Naive B cell (primary cell): Measurements from ENCODE around the gene ARMH1. TPM values are rescaled to one million over a fixed set of nuclear protein-coding genes. Genes with fewer than 3 reads are reported as not detected.

Experiments used
- ATAC-seq, 2 donors: fragments of 150-1000 bp; cut with Tn5 transposase; 2 replicates each; pipeline ENCODE4 v1.10.0; 2021; ENCODE audit warnings: low read depth in 2 of 2, mild to moderate bottlenecking in 2 of 2, moderate library complexity in 2 of 2
- DNase-seq: peaks from one replicate; pipeline ENCODE4 v3.0.0; 2022
- H3K27ac Mint-ChIP-seq, 6 donors: one replicate each; pipeline ENCODE4 v1.8.0; 2020 to 2022; ENCODE audit warnings: mild to moderate bottlenecking in 6 of 6, mixed read lengths in 6 of 6, moderate library complexity in 5 of 6, inconsistent platforms in 2 of 6
- H3K27me3 Mint-ChIP-seq, 3 donors: one replicate each; pipeline ENCODE4 v1.8.0; 2021 to 2022; ENCODE audit warnings: mixed read lengths in 3 of 3, mild to moderate bottlenecking in 1 of 3
- H3K36me3 Mint-ChIP-seq, 2 donors: one replicate each; pipeline ENCODE4 v1.8.0; 2020 to 2022; ENCODE audit warnings: mixed read lengths in 2 of 2, inconsistent platforms in 1 of 2, mild to moderate bottlenecking in 1 of 2
- H3K4me1 Mint-ChIP-seq, 3 donors: one replicate each; pipeline ENCODE4 v1.8.0; 2020 to 2022; ENCODE audit warnings: mixed read lengths in 3 of 3, inconsistent platforms in 1 of 3, mild to moderate bottlenecking in 1 of 3, moderate library complexity in 1 of 3
- H3K4me3 Mint-ChIP-seq, 8 donors: one replicate each; pipeline ENCODE4 v1.8.0; 2020 to 2022; ENCODE audit warnings: mild to moderate bottlenecking in 8 of 8, mixed read lengths in 8 of 8, moderate library complexity in 8 of 8, inconsistent platforms in 2 of 8
- H3K9me3 Mint-ChIP-seq, 7 donors: one replicate each; pipeline ENCODE4 v1.8.0; 2020 to 2022; ENCODE audit warnings: mixed read lengths in 7 of 7, mild to moderate bottlenecking in 5 of 7, inconsistent platforms in 2 of 7, moderate library complexity in 1 of 7
- polyA plus RNA-seq, 6 donors: library from polyadenylated mRNA; unstranded; fragments of 300-500 nt; fragmentation: Illumina TruSeq; gene quantifications; one replicate each; pipeline ENCODE4 v1.2.3, GENCODE V29; 2021; ENCODE audit warnings: low read depth in 6 of 6

Gene ARMH1
- polyA plus RNA-seq, 6 donors from 2014 or later, result 14.0 to 28.1 (median 18.6) TPM

- no peak overlapping the region for H3K4me3 Mint-ChIP-seq
- DNase-seq (no peak), ATAC-seq (no peak)
- H3K36me3 Mint-ChIP-seq, result peaks cover 0 to 14% of the 10 kb centered on the region in 2 donors
- H3K27me3 Mint-ChIP-seq, result no peaks in the 10 kb centered on the region
- H3K4me1 Mint-ChIP-seq, result peaks cover 0 to 4% (median 0%) of the 10 kb centered on the region in 3 donors
- H3K9me3 Mint-ChIP-seq, result no peaks in the 10 kb centered on the region
- no peak overlapping the region for H3K27ac Mint-ChIP-seq
Measured at GRCh38 chr1:44649788-44650158, 24.7 kb upstream of the ARMH1 start.

- H3K27me3 Mint-ChIP-seq, result no peaks in the 10 kb centered on the region
- H3K27ac Mint-ChIP-seq, result peak overlapping the region in 2 of 6 donors; percentile 43 to 54
- DNase-seq (no peak), ATAC-seq (no peak)
- peaks cover 0 to 4% (median 0%) of the 10 kb centered on the region in 3 donors for H3K4me1 Mint-ChIP-seq
- H3K4me3 Mint-ChIP-seq, result no peak overlapping the region
- H3K9me3 Mint-ChIP-seq, result no peaks in the 10 kb centered on the region
- H3K36me3 Mint-ChIP-seq, result peaks cover 0 to 9% of the 10 kb centered on the region in 2 donors
Measured at GRCh38 chr1:44650159-44650831, 24.2 kb upstream of the ARMH1 start.

DNA sequence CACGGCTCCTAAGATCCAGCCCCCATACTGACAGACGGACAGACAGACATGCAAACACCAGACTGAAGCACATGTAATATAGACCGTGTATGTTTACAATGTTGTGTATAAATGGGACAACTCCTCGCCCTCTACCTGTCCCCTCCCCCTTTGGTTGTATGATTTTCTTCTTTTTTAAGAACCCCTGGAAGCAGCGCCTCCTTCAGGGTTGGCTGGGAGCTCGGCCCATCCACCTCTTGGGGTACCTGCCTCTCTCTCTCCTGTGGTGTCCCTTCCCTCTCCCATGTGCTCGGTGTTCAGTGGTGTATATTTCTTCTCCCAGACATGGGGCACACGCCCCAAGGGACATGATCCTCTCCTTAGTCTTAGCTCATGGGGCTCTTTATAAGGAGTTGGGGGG, 23.4 kb upstream of the ARMH1 start:
- no peak for ATAC-seq
- Mint-ChIP-seq H3K4me3 (no peak overlapping the region), H3K36me3 (peaks cover 0 to 9% of the 10 kb centered on the region in 2 donors), H3K9me3 (no peaks in the 10 kb centered on the region), H3K27me3 (no peaks in the 10 kb centered on the region), H3K4me1 (peaks cover 0 to 4% (median 3%) of the 10 kb centered on the region in 3 donors), H3K27ac (peak overlapping the region in 2 of 6 donors; percentile 23 to 82)
- no peak for DNase-seq

DNA sequence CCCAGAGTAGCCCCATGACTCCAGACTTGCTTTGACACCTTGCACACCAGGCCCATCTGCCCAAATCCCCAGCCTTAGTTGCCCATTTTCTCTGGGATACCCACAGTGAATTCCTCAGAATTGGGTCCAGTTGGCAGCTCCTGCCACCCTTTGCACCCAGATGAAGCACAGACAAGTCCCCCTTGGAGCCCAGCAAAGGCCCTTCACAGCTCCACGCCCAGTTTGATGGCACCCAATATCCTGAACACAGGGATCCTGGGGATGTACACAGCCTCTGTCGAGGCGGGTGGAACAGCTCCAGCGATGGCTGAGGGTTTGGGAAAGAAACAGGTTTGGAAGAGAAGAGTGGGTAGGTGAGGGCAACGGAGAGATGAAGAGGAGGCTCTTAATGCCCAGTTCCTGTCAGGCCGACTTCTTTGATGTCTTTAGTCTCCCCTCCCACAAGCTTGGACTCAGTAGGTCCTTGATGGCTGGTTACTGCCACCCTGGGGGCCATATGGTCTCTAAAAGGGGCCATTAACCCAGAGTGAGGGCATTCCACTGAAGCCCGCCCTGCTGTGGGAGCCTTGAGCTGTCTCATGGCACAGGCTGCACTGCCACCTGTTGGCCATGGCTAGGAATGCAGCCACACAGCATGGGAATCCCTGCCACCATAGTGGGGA, 21.9 kb upstream of the ARMH1 start:
- DNase-seq (peak; percentile 62), ATAC-seq (peak; percentile 90 to 94)
- Mint-ChIP-seq H3K9me3 (no peaks in the 10 kb centered on the region), H3K4me1 (peaks cover 0 to 4% (median 3%) of the 10 kb centered on the region in 3 donors), H3K27me3 (no peaks in the 10 kb centered on the region), H3K27ac (peak overlapping the region in 2 of 6 donors; percentile 61 to 88), H3K36me3 (peaks cover 0 to 9% of the 10 kb centered on the region in 2 donors), H3K4me3 (no peak overlapping the region)

DNA sequence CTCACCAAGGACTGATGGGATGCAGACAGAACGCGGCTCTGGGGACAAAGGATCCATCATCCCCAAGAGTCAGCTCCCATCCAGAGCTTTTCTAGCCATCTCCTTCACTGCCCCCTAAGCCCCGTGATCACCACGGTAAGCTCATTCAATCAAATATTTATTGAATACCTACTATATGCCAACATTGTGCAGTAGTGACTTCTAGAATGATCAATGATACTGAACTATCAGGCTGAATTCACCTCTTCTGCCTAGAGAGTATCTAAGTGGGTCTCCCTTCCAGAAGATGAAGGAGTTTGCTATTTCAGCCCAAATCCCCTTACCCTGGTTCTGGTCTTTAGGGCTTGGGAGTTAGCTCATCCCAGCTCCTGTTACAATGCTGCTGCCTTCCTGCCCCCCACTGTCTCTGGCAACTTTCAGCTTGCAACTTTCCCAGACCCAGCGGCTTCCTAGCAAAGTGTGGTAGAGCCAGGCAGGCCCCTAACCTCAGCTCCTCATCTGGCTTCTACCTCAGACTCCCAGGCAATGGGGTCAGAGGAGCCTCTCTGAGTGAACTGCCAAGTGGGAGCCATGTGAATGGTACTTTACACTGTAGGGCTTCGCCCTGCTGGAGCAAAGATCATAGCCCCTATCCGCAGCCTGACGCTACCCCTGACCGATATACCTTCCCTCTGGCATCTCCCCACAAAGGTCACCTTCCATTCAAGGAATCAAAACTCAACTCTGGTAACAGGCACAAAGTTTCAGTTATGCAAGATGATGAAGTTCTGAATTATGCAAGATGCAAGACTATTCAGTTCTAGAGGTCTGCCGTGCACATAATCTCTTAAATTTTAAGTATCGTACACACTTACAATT, 21.2 kb upstream of the ARMH1 start:
- DNase-seq, result no peak
- peaks cover 0 to 9% of the 10 kb centered on the region in 2 donors for H3K36me3 Mint-ChIP-seq
- H3K4me1 Mint-ChIP-seq, result peaks cover 0 to 4% (median 3%) of the 10 kb centered on the region in 3 donors
- no peaks in the 10 kb centered on the region for H3K27me3 Mint-ChIP-seq
- H3K9me3 Mint-ChIP-seq, result no peaks in the 10 kb centered on the region
- H3K4me3 Mint-ChIP-seq, result no peak overlapping the region
- no peak for ATAC-seq
- H3K27ac Mint-ChIP-seq, result peak overlapping the region in 1 of 6 donors; percentile 82

DNA sequence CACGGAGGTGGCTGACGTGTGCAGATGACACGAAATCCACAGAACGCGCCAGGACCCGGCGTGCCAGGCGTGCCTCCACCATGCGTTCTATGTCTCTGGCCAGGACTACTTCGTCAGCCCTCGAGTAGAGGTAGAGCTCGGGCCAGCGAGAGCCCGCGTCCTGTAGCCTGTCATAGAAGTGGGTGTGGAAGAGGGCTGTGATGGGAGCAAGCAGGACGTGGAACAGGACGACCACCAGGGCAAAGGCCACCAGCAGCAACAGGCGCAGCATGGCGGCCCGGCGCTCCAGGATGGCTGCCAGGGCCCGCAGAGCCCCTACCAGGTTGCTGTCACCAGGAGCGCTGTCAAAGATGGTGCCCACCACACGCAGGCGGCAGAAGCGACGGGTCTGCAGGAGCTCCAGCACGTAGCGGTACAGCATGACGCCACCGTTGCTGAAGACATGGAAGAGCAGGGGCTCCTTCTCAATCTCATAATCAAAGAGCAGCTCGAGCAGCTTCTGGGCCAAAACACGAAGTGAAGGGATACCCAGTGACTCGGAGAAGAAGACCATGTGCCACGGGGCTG, 19.8 kb upstream of the ARMH1 start:
- peaks cover 0 to 4% (median 3%) of the 10 kb centered on the region in 3 donors for H3K4me1 Mint-ChIP-seq
- H3K27ac Mint-ChIP-seq, result peak overlapping the region in 1 of 6 donors; percentile 79
- DNase-seq, result no peak
- H3K27me3 Mint-ChIP-seq, result no peaks in the 10 kb centered on the region
- H3K9me3 Mint-ChIP-seq, result no peaks in the 10 kb centered on the region
- no peaks in the 10 kb centered on the region for H3K36me3 Mint-ChIP-seq
- H3K4me3 Mint-ChIP-seq, result no peak overlapping the region
- ATAC-seq, result no peak

GRCh38 chr1:44655609-44656008, 18.9 kb upstream of the ARMH1 start:
- no peaks in the 10 kb centered on the region for H3K36me3 Mint-ChIP-seq
- H3K27me3 Mint-ChIP-seq, result no peaks in the 10 kb centered on the region
- peak overlapping the region in 2 of 8 donors; percentile 23 to 45 for H3K4me3 Mint-ChIP-seq
- H3K9me3 Mint-ChIP-seq, result no peaks in the 10 kb centered on the region
- H3K4me1 Mint-ChIP-seq, result peaks cover 0 to 4% (median 3%) of the 10 kb centered on the region in 3 donors
- peak overlapping the region in 2 of 6 donors; percentile 70 to 84 for H3K27ac Mint-ChIP-seq
- DNase-seq, result no peak
- ATAC-seq, result no peak

DNA sequence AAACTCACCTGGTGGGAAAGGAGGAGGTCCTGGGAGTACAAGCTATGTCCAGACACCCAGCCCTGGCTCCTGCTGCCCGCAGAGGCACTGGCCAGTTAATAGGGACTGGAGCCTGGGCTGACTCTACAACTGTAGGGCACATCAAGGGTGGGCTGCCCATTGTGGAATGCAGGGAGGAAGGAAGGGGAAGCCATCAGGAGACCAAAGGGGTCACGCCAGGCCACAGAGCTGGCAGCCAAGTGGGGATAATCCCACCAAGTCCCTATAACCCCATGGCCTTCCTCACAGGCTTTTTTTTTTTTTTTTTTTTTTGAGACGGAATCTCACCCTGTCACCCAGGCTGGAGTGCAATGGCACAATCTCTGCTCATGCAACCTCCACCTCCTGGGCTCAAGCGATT, 14.9 kb upstream of the ARMH1 start:
- ATAC-seq (no peak), DNase-seq (no peak)
- no peaks in the 10 kb centered on the region for H3K9me3 Mint-ChIP-seq
- no peak overlapping the region for H3K4me3 Mint-ChIP-seq
- H3K27me3 Mint-ChIP-seq, result no peaks in the 10 kb centered on the region
- H3K27ac Mint-ChIP-seq, result no peak overlapping the region
- peaks cover 6 to 14% (median 12%) of the 10 kb centered on the region in 3 donors for H3K4me1 Mint-ChIP-seq
- H3K36me3 Mint-ChIP-seq, result no peaks in the 10 kb centered on the region

GRCh38 chr1:44660176-44660575, 14.3 kb upstream of the ARMH1 start:
- ATAC-seq, result no peak
- no peak overlapping the region for H3K4me3 Mint-ChIP-seq
- no peak for DNase-seq
- H3K9me3 Mint-ChIP-seq, result no peaks in the 10 kb centered on the region
- H3K27me3 Mint-ChIP-seq, result no peaks in the 10 kb centered on the region
- H3K36me3 Mint-ChIP-seq, result no peaks in the 10 kb centered on the region
- H3K27ac Mint-ChIP-seq, result no peak overlapping the region
- peaks cover 13 to 20% (median 18%) of the 10 kb centered on the region in 3 donors for H3K4me1 Mint-ChIP-seq

DNA sequence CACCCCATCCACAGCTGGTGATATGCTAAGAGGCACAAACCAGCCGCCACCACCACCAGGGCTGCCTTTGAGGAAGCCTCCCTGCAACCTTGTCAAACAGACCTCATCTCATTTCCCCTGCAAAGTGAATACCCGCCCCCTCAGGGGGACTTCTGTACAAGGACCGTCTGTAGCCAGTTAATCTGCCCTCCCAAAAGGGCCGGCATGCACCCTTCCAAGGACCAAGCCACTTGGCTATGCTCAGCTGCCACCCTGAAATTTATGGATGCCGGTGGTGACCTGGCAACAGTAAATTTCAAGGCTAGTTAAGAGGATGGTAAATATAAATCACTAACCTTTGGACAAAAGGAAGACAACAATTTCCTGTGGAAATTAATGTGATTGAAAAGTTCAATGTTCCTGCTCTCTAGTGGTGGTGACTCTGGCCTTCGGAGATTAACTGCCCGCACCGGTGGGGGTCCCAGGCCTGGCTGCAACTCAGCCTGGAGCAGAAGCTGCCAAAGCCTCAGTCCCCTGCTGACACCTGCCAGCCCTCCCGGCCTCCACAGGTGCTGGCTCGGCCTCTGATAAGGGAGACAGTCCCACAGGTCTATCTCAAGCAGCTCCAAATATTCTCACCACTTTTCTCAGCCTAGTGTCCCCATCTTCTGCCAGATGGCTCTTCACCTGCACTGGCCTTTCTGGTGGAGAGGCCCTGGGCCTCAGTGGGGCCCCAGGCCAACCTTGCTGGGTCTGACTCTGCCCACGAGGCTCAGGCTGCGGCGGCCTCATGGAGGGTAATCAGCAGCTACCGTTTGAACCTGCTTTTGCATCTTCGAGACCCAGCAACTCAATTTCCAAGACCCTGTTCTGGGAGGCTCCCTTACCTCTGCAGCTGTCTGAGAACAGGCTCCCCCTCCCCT, 12.5 kb upstream of the ARMH1 start:
- DNase-seq (no peak), ATAC-seq (no peak)
- H3K4me1 Mint-ChIP-seq, result peaks cover 13 to 24% (median 20%) of the 10 kb centered on the region in 3 donors
- no peaks in the 10 kb centered on the region for H3K27me3 Mint-ChIP-seq
- no peak overlapping the region for H3K4me3 Mint-ChIP-seq
- H3K27ac Mint-ChIP-seq, result peak overlapping the region in 1 of 6 donors; percentile 24
- H3K36me3 Mint-ChIP-seq, result no peaks in the 10 kb centered on the region
- no peaks in the 10 kb centered on the region for H3K9me3 Mint-ChIP-seq

GRCh38 chr1:44662683-44663030, 11.9 kb upstream of the ARMH1 start:
- DNase-seq, result no peak
- Mint-ChIP-seq H3K36me3 (no peaks in the 10 kb centered on the region), H3K27me3 (no peaks in the 10 kb centered on the region), H3K27ac (no peak overlapping the region), H3K9me3 (no peaks in the 10 kb centered on the region), H3K4me3 (no peak overlapping the region), H3K4me1 (peaks cover 13 to 24% (median 20%) of the 10 kb centered on the region in 3 donors)
- ATAC-seq, result no peak

DNA sequence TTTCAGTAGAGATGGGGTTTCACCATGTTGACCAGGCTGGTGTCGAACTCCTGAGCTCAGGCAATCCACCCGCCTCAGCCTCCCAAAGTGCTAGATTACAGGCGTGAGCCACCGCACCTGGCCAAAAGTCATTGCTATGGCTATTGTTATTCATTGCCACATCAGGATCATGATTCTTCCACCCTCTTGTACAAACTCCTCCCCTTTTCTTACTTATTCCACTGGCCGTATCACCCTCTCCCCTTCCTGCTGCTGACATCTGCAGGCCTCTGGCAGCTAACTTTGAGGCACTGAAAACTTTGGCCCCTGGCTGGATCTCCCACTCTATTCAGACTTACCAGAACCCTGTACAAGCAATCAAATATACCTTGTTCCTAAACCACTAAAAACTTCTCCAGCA, 11.1 kb upstream of the ARMH1 start:
- H3K36me3 Mint-ChIP-seq, result no peaks in the 10 kb centered on the region
- no peak for DNase-seq
- no peaks in the 10 kb centered on the region for H3K9me3 Mint-ChIP-seq
- H3K4me3 Mint-ChIP-seq, result peak overlapping the region in 2 of 8 donors; percentile 14 to 77
- H3K27ac Mint-ChIP-seq, result peak overlapping the region in 1 of 6 donors; percentile 50
- no peaks in the 10 kb centered on the region for H3K27me3 Mint-ChIP-seq
- ATAC-seq, result no peak
- H3K4me1 Mint-ChIP-seq, result peaks cover 13 to 24% (median 20%) of the 10 kb centered on the region in 3 donors
